IPS-18c (cell line): ENCODE data around the gene DOP1B.

Experiments
- H3K4me3 ChIP-seq: 2 replicates; pipeline ENCODE4 v1.7.0; 2013; ENCODE audit warnings: low read depth, mild to moderate bottlenecking, low read length, moderate library complexity; ENCODE audit not compliant: insufficient read depth
- H3K9me3 ChIP-seq: one replicate; pipeline ENCODE4 v1.6.1; 2013; ENCODE audit warnings: mild to moderate bottlenecking, low read length, moderate library complexity; ENCODE audit not compliant: control insufficient read depth, insufficient read depth

Gene DOP1B

DNA sequence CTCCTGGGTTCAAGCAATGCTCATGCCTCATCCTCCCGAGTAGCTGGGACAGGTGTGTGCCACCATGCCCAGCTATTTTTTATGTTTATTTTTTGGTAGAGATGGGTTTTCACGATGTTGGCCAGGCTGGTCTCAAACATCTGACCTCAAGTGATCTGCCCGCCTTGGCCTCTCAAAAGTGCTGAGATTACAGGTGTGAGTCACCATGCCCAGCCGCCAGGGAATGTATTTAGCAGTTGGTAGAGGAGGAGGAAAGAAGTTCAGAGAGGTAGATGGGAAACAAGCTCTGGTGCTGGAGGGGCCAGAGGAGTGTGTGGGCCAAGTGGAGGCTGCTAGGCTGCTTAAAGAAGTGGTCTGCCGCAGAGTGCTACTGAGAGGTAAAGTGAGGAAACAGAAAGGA lies 6.0 kb downstream of the DOP1B start:
- no peaks in the 10 kb centered on the region for H3K9me3 ChIP-seq
- H3K4me3 ChIP-seq = no peak overlapping the region

DNA sequence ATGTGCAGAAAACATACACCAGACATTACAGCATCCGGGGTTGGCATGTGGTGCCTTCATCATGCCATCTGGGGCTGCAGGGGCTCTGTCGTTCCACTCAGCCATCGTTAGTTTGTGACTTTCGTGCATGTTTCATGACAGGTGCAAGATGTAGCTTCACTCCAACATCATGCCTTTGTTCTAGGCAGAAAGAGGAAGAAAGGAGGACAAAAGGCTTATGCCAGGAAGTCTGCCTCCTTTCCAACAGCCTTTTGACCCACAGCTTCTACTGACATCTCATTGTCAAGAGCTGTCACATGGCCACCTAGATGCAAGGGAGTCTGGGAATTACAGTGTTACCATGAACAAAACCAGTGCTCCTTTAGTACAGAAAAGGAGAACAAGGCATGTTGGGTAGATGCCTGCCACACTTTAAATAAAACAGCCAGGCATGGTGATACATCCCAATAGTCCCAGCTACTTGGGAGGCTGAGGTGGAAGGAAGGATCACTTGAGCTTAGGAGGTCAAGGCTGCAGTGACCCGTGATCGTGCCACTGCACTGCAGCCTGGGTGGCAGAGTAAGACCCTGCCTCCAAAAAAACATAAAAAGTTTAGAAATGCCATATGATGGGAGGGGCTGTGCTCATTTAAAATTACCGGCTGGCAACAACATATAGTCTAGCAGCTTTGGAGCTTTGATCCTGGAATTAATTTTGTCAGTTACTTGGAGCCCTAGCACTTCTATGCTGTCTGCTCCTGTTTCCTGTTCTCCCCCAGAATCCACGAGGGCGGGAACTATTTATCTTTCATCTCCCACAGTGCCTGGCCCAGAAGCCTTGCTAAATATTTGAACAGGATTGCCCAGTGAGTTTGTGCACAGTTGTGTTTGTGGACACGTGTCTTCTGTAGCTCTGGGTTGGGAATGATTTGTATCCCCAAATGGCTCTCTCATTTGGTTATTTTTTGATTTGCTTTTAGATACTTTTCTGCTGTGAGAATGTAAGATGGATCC lies 7.4 kb downstream of the DOP1B start:
- H3K9me3 ChIP-seq = no peaks in the 10 kb centered on the region
- H3K4me3 ChIP-seq = no peak overlapping the region

DNA sequence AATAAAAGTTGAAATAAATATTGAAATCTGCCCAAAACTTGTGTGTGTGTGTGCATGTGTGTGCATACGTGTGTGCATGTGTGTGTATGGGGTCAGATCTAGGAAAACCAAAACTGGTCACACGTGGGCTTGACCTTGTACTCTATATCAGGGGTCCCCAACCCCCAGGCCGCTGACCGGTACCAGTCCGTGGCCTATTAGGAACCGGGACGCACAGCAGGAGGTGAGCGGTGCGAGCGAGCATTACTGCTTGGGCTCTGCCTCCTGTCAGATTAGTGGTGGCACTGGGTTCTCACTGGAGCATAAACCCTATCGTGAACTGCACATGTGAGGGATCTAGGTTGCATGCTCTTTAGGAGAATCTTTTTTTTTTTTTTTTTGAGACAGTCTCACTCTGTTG lies 8.7 kb downstream of the DOP1B start:
- Histone ChIP-seq H3K4me3 (no peak overlapping the region), H3K9me3 (no peaks in the 10 kb centered on the region)

DNA sequence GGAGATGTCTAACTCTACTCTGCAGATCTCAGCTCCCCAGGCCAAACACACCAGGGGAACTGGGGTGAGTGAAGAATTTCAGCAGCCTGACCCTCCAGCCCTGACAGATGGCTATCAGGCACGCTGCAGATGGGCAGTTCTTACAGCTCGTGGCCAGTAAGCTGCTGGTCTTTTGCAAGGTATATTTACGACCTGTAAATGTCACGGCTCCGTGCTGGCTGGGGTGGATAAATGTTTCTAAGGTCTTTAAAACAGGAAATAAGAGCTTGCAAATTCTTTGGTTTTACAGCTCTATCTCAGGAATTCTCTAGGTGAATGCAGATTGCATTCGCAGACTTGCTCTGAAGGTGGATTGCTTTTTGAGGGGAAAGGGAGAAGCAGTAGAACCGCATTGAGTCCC lies 10.1 kb downstream of the DOP1B start:
- H3K9me3 ChIP-seq = no peaks in the 10 kb centered on the region
- no peak overlapping the region for H3K4me3 ChIP-seq

DNA sequence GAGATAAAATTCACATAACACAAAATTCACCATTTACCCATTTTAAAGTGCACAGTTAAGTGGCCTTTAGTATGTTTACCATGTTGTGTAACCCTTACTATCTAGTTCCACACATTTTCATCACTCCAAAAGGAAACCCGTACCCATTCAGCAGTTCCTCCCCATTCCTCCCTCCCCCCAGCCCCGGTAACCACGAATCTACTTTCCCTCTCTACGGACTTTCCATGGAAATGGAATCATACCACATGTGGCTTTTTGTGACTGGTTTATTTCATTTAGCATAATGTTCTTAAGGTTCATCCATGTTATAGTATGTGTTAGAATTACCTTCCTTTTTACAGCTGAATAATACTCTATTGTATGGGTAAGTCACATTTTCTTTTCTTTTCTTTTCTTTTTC lies 10.9 kb downstream of the DOP1B start:
- Histone ChIP-seq H3K9me3 (no peaks in the 10 kb centered on the region), H3K4me3 (no peak overlapping the region)

DNA sequence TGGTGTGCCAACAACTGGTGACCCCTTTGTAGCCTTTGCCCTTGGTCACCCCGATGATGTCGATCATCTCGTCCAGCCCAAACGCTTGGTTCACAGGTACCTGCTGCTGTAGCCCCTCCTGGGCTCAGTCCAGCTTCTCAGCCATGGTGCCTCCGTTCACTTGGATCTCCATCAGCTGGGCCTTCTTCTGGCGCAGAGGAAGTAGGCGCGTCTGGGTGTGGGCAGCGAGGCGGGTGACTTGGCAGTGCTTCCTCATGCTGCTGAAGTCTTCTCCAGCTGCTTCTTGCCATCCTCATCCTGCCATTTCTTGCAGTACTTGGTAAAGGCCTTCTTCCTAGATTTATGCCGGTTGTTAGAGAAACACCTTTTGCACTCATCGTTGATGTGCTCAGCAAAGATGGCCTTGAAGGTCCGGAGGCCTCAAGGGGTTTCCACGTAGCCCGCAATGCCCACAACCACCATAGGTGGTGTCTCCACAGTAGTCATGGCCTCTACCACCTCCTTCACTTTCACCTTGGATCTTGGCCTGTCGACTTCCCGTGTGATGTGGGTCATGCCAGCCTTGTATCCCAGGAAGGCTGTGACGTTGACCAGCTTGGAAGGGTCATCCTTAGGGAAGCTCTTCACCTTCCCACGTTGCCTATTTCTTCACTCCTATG lies 13.0 kb downstream of the DOP1B start:
- H3K4me3 ChIP-seq = no peak overlapping the region
- H3K9me3 ChIP-seq = no peaks in the 10 kb centered on the region

DNA sequence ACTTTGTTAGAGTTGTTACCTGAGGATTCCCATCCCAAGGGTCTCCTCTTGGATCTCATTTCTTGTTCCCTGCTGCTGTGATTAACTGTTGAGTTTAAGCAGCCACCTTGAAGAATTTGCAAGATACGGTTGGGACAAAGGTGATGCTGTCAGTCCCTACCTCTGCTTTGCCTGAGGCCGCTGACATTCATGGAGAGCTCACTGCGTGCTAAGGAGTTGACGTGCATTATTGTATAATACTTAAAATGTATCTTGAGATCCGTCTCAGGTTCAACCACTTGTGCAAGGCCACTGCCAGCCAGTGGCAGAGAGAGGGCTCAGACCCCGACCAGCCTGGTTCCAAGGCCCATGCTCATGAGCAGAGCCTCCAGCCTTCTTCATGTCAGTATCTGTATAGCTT lies 14.2 kb downstream of the DOP1B start:
- H3K9me3 ChIP-seq = no peaks in the 10 kb centered on the region
- no peak overlapping the region for H3K4me3 ChIP-seq

DNA sequence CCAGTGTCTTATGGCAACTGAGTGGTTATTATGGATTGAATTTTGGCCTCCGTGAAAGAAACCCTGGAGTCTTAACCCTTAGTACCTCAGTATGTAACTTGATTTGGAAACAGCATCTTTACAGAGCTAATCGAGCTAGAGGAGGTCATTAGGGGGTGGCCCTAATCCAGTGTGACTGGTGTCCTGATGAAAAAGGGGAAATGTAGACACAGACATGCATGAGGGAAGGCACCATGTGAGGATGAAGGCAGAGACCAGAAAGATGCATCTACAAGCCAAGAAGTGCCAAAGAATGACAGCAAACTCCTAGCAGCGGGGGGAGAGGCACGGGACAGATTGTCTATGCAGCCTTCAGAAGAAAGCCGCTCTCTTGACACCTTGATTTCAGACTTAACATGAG lies 14.7 kb downstream of the DOP1B start:
- no peak overlapping the region for H3K4me3 ChIP-seq
- no peaks in the 10 kb centered on the region for H3K9me3 ChIP-seq

DNA sequence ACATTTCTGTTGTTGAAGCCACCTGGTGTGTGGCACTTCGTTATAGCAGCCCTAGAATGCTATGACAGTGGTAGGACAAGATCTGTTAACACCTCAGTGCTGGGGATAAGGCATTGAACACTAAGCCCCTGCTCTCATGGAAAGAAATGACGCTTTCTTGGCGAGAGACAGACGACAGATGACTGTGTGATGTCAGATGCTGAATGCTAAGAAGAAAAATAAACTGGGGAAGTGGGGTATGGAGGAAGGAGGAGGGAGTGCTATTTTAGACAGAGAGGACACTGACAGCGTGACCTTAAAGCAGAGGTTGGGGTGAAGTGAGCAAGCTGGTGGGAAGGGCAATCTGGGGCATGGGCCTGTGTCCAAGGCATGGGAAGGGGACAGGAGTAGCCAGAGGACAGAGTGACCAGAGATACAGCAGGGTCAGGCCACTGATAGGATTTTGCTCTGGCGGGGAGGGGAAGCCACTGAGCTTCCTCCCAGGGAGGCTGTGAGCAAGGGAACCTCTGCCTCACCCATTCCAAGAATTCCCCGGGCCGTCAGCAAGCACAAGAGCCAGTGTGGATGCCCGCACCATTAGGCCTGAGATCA lies 15.2 kb downstream of the DOP1B start:
- no peaks in the 10 kb centered on the region for H3K9me3 ChIP-seq
- no peak overlapping the region for H3K4me3 ChIP-seq

DNA sequence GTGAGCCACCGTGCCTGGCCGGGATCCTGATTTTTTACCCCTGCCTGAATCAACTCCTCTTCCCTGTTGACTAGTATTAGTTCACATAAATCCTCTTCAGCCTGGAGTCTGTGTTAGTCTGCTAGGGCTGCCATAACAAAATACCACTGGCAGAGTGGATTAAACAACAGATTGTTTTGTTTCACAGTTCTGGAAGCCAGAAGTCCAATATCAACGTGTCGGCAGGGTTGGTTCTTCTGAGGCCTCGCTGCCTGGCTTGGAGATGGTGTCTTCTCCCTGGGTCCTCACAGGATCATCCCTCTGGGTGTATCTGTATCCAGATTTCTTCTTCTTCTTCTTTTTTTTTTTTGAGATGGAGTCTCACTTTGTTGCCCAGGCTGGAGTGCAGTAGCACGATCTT lies 18.2 kb downstream of the DOP1B start:
- H3K4me3 ChIP-seq = no peak overlapping the region
- no peaks in the 10 kb centered on the region for H3K9me3 ChIP-seq

DNA sequence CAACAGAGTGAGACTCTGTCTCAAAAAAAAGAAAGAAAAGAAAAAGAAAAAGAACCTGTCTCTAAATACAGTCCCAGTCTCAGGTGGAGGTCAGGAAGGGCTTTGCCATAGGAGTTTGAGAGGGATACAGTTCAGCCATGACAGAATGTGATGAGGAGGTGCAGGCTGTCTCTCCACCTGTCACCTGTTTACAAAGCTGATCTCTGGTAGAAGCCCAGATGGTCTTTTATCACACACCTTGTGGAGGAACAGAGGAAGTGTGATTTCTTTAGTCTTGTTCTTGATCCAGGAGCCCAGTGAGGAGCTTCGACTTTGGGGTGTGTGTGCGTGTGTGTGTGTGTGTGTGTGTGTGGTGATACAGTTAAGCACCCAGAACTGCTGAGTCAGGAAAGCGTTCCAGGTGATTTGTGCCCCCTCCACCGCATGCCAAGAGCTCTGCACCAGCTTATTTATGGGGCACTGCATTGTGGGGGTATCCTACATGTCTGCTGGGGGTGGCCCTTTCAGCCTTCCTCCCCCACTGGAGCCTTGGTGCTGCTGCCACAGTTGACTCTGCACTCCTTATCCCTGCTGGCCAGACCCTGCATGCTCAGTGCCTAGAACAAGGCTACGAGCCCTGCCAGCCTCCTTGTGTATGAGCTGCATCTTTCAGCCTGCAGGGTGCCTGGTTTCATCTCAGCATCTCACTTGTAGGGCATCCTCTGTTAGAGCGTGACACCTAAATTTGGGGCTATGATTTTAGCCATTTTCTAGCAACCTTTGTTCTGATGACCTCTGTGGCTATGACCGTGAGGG lies 19.3 kb downstream of the DOP1B start:
- H3K4me3 ChIP-seq = no peak overlapping the region

DNA sequence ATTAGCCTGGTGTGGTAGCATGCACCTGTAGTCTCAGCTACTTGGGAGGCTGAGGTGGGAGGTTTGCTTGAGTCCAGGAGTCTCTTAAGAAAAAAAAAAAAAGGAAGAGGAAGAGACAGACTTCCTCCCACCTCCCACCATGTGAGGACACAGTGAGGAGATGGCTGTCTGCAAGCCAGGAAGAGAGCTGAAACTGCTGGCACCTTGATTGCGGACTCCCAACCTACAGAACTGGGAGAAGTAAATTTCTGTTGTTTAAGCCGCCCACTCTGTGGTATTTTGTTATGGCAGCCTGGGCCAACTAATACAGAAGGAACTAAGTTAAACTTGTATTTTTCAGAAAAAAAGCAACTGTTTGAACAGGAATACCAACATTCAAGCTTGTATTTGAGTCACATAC lies 21.7 kb downstream of the DOP1B start:
- no peaks in the 10 kb centered on the region for H3K9me3 ChIP-seq
- H3K4me3 ChIP-seq = no peak overlapping the region

More for the DNA sequence above, 19.3 kb downstream of the DOP1B start:
- H3K9me3 ChIP-seq = no peaks in the 10 kb centered on the region

DNA sequence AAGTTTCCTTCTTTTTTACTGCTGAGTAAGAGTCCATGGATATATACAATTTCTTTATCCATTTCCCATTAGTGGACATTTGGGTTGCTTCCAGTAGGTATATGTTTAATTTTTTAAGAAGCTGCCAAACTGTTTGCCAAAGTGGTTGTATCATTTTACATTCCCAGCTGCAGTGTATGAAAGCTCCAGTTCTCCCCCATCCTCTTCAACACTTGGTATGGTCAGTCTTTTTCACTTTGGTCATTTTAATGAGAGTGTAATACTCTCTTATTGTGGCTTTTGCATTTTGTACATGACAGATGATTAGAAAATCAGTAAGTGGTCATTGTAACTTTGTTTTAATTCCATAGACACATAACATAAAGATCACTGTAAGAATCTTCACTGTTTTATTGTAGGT lies 22.5 kb downstream of the DOP1B start:
- H3K4me3 ChIP-seq = no peak overlapping the region

DNA sequence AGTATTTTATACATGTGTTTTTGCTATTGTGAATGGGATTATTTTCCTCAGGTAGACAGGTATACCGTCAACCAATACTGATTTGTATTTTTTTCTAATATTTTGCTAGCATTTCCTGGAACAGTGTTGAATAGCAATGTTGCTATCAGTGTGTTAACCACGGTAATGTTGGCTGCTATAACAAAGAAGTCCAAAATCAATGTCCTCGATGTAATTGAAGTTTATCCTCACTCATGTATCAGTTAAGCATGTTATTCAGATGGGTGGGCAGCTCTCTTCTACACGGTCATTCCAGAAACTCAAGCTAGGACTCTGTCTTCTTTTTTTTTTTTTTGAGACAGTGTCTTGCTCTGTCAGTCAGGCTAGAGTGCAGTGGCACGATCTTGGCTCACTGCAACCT lies 24.3 kb downstream of the DOP1B start:
- no peaks in the 10 kb centered on the region for H3K9me3 ChIP-seq
- H3K4me3 ChIP-seq = no peak overlapping the region

More for the DNA sequence above, 22.5 kb downstream of the DOP1B start:
- no peaks in the 10 kb centered on the region for H3K9me3 ChIP-seq

DNA sequence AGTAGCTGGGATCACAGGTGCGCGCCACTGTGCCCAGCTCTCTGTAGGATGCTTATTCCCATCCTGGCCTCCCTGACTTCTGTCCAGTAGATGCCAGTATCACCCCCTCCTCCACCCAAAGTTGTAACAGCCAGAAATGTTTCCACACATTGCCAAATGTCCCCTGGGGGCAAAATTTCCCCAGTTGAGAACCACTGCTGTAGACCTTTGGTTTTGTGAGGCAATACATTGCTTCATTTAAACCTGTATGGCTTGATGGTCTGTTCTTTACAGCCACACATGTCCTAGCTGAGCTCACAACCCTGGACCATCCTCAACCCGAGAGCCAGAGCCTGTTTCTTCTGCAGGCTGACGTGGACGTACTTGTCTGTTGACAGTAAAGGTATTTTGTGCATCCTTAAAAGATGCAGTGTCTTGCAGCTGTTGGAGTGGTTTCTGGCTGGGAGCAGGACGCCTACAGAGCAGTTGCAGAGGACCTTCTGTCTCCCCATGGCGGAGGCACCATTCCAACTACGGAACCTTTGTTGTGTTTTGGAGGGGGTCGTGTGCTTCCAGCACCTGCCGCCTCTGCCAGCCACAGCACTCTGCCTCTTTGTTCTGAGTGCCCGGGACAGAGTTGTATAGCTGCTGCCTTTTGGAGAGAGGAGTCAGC lies 26.6 kb downstream of the DOP1B start:
- Histone ChIP-seq H3K9me3 (no peaks in the 10 kb centered on the region), H3K4me3 (no peak overlapping the region)

DNA sequence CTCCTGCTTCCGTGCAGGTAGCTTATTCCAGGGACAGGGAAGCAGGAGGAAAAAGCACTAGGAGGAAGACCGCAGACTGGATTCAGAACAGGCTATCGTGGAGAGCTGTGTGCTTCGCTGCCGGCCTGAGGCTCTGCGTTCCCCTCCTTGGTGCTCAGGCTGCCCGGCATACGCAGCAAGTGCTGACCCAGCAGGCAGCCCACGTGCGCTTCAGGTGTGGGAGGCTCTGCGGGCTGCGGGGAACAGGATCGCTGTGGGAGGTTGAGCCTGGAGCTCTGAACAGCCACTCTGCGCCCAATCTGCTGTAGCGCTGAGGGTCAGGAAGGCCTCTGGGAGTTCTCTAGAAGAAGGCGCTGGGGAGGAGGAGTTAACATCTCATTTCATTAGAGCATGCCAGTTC lies 27.9 kb downstream of the DOP1B start:
- H3K9me3 ChIP-seq = no peaks in the 10 kb centered on the region
- no peak overlapping the region for H3K4me3 ChIP-seq

DNA sequence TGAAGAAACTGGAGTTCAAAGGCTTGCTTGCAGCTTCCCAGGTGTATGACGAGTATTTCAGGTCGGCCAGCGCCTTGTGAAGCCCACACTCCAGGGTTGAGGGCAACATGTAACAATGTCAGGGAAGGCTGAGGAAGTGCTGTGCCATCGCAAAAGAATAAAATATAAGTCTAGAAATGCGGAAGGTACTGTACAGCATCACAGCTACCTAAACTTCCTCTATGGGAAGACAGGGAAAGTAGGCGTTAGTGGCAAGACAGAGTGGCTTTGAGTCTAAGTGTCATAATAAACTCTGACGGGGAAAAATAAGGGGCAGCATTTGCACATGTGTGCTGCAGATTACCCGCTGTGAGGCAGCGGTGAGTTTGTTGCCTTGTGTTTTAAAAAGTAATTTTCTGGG lies 28.9 kb downstream of the DOP1B start:
- Histone ChIP-seq H3K9me3 (no peaks in the 10 kb centered on the region), H3K4me3 (no peak overlapping the region)
